ENCODE measurements around the gene RBCK1. TPM values are rescaled to one million over a fixed set of nuclear protein-coding genes. Genes with fewer than 3 reads are reported as not detected.

RBCK1 gene
- total and polyA plus RNA-seq, 2 of the 4 experiments (the other 2 are of a cell fraction) = 29.9 to 84.2 TPM

DNA sequence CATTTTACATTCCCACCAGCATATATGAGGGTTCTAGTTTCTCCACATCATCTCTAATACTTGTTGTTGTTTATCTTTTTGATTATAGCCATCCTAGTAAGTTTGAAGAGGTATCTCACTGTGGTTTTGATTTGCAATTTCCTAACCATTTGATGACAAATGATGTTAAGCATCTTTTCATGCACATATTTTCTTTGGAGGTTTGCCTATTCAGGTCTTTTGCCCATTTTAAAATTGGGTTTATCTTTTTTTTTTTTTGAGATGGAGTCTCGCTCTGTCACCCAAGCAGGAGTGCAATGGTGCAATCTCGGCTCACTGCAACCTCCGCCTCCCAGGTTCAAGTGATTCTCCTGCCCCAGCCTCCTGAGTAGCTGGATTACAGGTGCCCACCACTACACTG lies 4.0 kb downstream of the RBCK1 start:
- H3K27ac ChIP-seq (ENCODE audit: insufficient read depth, low read length) = no peak overlapping the region
- H4K20me1 ChIP-seq (ENCODE audit: insufficient read depth, low read length) = peaks cover 24% of the 10 kb centered on the region; the same call in 1 of the 2 replicates
- no peak overlapping the region for H4K5ac ChIP-seq (ENCODE audit: low read depth, low read length)
- no peak overlapping the region for H2AK5ac ChIP-seq (ENCODE audit: low read depth, low read length)
- peaks cover 26 to 65% of the 10 kb centered on the region in 2 experiments for H3K79me1 ChIP-seq (ENCODE audit: low read depth in 1 of 2, low read length in 2 of 2)
- H3K9me1 ChIP-seq (ENCODE audit: insufficient read depth, low read length) = peaks cover 11% of the 10 kb centered on the region; the same call in 1 of the 2 replicates
- no peak overlapping the region for H3K14ac ChIP-seq (replicated peaks; ENCODE audit: low read depth, low read length)
- no TSS peak for BruUV-seq (replicated peaks)
- no peak overlapping the region for H2BK15ac ChIP-seq (ENCODE audit: low read depth, low read length)
- no peak overlapping the region for H4K91ac ChIP-seq (ENCODE audit: insufficient read depth, low read depth, low read length)
- no peak overlapping the region for H3K56ac ChIP-seq (ENCODE audit: extremely low read depth, insufficient read depth, low read length)
- peaks cover 15% of the 10 kb centered on the region for H3K36me3 ChIP-seq (ENCODE audit: control insufficient read depth, insufficient read depth, low read length)
- H2BK20ac ChIP-seq (ENCODE audit: low read depth, low read length) = no peak overlapping the region
- no peak overlapping the region for H3K18ac ChIP-seq (ENCODE audit: low read depth, low read length)
- H2AFZ ChIP-seq (replicated peaks; ENCODE audit: low read length, poor library complexity) = no peak overlapping the region
- H4K8ac ChIP-seq (ENCODE audit: low read depth in 2 of 2, low read length in 2 of 2) = no peak overlapping the region
- H3K9me3 ChIP-seq (ENCODE audit: control insufficient read depth, insufficient read depth, low read length) = no peaks in the 10 kb centered on the region
- in situ Hi-C loops (cut with MboI; ENCODE audit: low sequenced_read_pairs) = no loop called here
- no peak overlapping the region for H3K4ac ChIP-seq (ENCODE audit: low read depth, low read length)
- no peak overlapping the region for H3K4me2 ChIP-seq (ENCODE audit: low read depth, low read length)
- WGBS, 2 experiments (ENCODE audit: extremely low coverage in 2 of 2, insufficient read length in 1 of 2) = no CpG with 5 or more reads among the region's 3 CpGs
- intact Hi-C loops (cut with micrococcal nuclease) = no loop called here
- H2BK5ac ChIP-seq (ENCODE audit: low read depth, low read length, poor library complexity, severe bottlenecking) = no peak overlapping the region
- no peak overlapping the region for H2AK9ac ChIP-seq (replicated peaks; ENCODE audit: low read depth, low read length, poor library complexity)
- POLR2A ChIA-PET (ENCODE audit: unreplicated experiment) = no interaction called here
- peaks cover 16% of the 10 kb centered on the region for H3K4me1 ChIP-seq (ENCODE audit: control insufficient read depth, insufficient read depth, low read length)
- no peak overlapping the region for H3K9ac ChIP-seq (ENCODE audit: low read depth, low read length)
- H2BK120ac ChIP-seq (ENCODE audit: low read depth, low read length) = no peak overlapping the region
- CTCF ChIA-PET = no interaction called here
- DNase-seq = no peak
- H3K27me3 ChIP-seq (ENCODE audit: control insufficient read depth, insufficient read depth, low read length) = no peaks in the 10 kb centered on the region
- no peak overlapping the region for H3K23ac ChIP-seq (ENCODE audit: low read depth, low read length)
- dilution Hi-C loops (cut with HindIII; ENCODE audit: low sequenced_read_pairs, unreplicated experiment) = no loop called here
- ATAC-seq (ENCODE audit: low read depth) = no peak
- no peak overlapping the region for H3K4me3 ChIP-seq (ENCODE audit: insufficient read depth, low read depth, low read length)
- TF ChIP-seq MAFK (IDR thresholded peaks at IDR 0.05; ENCODE audit: low read depth, low read length) (no peak), POLR2A (IDR thresholded peaks at IDR 0.05; ENCODE audit: low read depth, low read length) (no peak), CHD1 (IDR thresholded peaks at IDR 0.05; ENCODE audit: low read depth, low read length) (no peak), MAZ (IDR thresholded peaks at IDR 0.05; ENCODE audit: borderline replicate concordance, low read depth, low read length) (no peak), RCOR1 (IDR thresholded peaks at IDR 0.05; ENCODE audit: insufficient replicate concordance, low read length) (no peak), USF2 (IDR thresholded peaks at IDR 0.05; ENCODE audit: low read depth, low read length) (no peak), CEBPB (IDR thresholded peaks at IDR 0.05; ENCODE audit: low read depth, low read length) (no peak), NFE2L2 (IDR thresholded peaks at IDR 0.05; ENCODE audit: low read depth, low read length) (no peak), RFX5 (IDR thresholded peaks at IDR 0.05; ENCODE audit: low read depth, low read length) (no peak), FOS (IDR thresholded peaks at IDR 0.05; ENCODE audit: low read depth, low read length) (no peak)
- TF ChIP-seq, protein P1, sequence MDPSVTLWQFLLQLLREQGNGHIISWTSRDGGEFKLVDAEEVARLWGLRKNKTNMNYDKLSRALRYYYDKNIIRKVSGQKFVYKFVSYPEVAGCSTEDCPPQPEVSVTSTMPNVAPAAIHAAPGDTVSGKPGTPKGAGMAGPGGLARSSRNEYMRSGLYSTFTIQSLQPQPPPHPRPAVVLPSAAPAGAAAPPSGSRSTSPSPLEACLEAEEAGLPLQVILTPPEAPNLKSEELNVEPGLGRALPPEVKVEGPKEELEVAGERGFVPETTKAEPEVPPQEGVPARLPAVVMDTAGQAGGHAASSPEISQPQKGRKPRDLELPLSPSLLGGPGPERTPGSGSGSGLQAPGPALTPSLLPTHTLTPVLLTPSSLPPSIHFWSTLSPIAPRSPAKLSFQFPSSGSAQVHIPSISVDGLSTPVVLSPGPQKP (IDR thresholded peaks at IDR 0.05; ENCODE audit: borderline replicate concordance, low read depth, low read length) = no peak

Measured in IMR-90 (cell line).